ENCODE measurements around the gene TP53TG3D.
"Not testable (repeated sequence)": the region's sequence is repeated elsewhere in the genome, so short reads cannot be mapped to it uniquely, and the experiment has no call there.

GRCh38 chr16:32289197-32289596, 36.1 kb downstream of the TP53TG3D start:
- TF ChIP-seq CREB1 (CRISPR knock-in tag; IDR thresholded peaks at IDR 0.05; ENCODE audit: low read depth); EZH2 (IDR thresholded peaks at IDR 0.05; ENCODE audit: low read depth, unreplicated experiment); CTCF (conservative IDR thresholded peaks at IDR 0.05; ENCODE audit: low read depth in 2 of 2); ZNF114 (CRISPR knock-in tag; IDR thresholded peaks at IDR 0.05); POLR2AphosphoS5 (IDR thresholded peaks at IDR 0.05; ENCODE audit: low read depth); JUNB (IDR thresholded peaks at IDR 0.05; ENCODE audit: unreplicated experiment); REST (IDR thresholded peaks at IDR 0.05; ENCODE audit: unreplicated experiment); NANOG (IDR thresholded peaks at IDR 0.05; ENCODE audit: borderline replicate concordance); ZNF331 (CRISPR knock-in tag; IDR thresholded peaks at IDR 0.05; ENCODE audit: low read depth); EZH2phosphoT487 (IDR thresholded peaks at IDR 0.05; ENCODE audit: unreplicated experiment); ETS1 (IDR thresholded peaks at IDR 0.05): not testable (repeated sequence)

Data from GM23338 (cell line).